ENCODE measurements around the gene TAX1BP1.

The TAX1BP1 gene

GRCh38 chr7:27866828-27867672 lies 127.1 kb downstream of the TAX1BP1 start:
- POLR2A ChIA-PET = no interaction called here
- TF ChIP-seq, protein P1, sequence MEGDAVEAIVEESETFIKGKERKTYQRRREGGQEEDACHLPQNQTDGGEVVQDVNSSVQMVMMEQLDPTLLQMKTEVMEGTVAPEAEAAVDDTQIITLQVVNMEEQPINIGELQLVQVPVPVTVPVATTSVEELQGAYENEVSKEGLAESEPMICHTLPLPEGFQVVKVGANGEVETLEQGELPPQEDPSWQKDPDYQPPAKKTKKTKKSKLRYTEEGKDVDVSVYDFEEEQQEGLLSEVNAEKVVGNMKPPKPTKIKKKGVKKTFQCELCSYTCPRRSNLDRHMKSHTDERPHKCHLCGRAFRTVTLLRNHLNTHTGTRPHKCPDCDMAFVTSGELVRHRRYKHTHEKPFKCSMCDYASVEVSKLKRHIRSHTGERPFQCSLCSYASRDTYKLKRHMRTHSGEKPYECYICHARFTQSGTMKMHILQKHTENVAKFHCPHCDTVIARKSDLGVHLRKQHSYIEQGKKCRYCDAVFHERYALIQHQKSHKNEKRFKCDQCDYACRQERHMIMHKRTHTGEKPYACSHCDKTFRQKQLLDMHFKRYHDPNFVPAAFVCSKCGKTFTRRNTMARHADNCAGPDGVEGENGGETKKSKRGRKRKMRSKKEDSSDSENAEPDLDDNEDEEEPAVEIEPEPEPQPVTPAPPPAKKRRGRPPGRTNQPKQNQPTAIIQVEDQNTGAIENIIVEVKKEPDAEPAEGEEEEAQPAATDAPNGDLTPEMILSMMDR (IDR thresholded peaks at IDR 0.05; ENCODE audit: control extremely low read depth, extremely low read depth, low read depth, missing control alignments) = no peak
- CTCF ChIA-PET = interaction anchor here (1.0 kb wide), 1 partner anchor 10 kb away, joined by 3 read pairs; no protein-coding TSS in a partner anchor
- DNase-seq (ENCODE audit: extremely low spot score) = no peak

- TF ChIP-seq, protein P1 (IDR thresholded peaks at IDR 0.05; ENCODE audit: control extremely low read depth, extremely low read depth, low read depth, missing control alignments) = no peak
- POLR2A ChIA-PET = no interaction called here
- CTCF ChIA-PET = no interaction called here
- DNase-seq (ENCODE audit: extremely low spot score) = no peak
These were observed 128.2 kb downstream of the TAX1BP1 start for GRCh38 chr7:27868131-27868550.

- ChIA-PET POLR2A (no interaction called here), CTCF (no interaction called here)
- DNase-seq (ENCODE audit: extremely low spot score) = no peak
- TF ChIP-seq, protein P1 (IDR thresholded peaks at IDR 0.05; ENCODE audit: control extremely low read depth, extremely low read depth, low read depth, missing control alignments) = no peak
These were observed 129.1 kb downstream of the TAX1BP1 start for GRCh38 chr7:27869056-27869455.

DNA sequence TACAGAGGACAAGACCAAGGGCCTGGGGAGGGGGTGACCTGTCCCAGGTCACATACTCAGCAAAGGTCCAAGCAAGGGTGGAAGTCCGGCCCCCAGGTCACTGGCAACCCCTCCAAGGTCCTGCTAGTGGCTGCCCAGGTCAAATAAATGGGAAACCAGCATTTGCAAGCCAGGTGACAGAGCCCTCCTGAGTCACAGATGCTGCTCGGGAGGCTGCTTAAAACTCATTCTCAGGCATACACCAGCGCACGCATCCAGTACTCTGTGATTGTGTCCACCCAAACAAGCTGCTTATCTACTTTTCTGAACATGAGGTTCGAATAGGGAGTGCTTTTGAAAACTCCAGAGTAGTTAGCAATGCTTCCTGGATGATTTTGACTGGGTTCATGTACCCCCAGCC lies 130.6 kb downstream of the TAX1BP1 start:
- TF ChIP-seq, protein P1 (IDR thresholded peaks at IDR 0.05; ENCODE audit: control extremely low read depth, extremely low read depth, low read depth, missing control alignments) = no peak
- ChIA-PET CTCF (no interaction called here), POLR2A (no interaction called here)
- no peak for DNase-seq (ENCODE audit: extremely low spot score)

DNA sequence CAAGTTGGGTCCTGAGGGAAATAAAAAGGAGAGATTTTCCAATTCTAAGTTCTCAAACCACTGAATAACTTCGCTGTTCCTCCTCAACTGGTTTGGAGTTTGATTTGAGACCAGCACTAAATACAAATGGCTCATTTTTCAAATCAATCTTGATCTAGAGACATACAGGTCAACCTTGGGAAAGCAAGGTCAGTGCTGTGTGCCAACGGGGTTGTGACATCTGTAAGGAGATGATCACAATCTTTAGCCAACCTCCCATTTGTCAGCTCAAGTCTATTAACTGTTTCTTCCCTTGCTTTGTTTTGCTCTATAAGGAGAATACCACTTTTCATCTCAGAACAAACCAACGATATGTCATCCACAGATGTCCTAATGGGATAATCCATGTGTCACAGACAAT lies 131.1 kb downstream of the TAX1BP1 start:
- CTCF ChIA-PET = interaction anchor here (2.3 kb wide), 1 partner anchor 9 kb away, joined by 6 read pairs; no protein-coding TSS in a partner anchor
- POLR2A ChIA-PET = no interaction called here
- TF ChIP-seq, protein P1 (IDR thresholded peaks at IDR 0.05; ENCODE audit: control extremely low read depth, extremely low read depth, low read depth, missing control alignments) = no peak
- DNase-seq (ENCODE audit: extremely low spot score) = no peak

- DNase-seq (ENCODE audit: extremely low spot score) = no peak
- TF ChIP-seq, protein P1 (IDR thresholded peaks at IDR 0.05; ENCODE audit: control extremely low read depth, extremely low read depth, low read depth, missing control alignments) = no peak
- ChIA-PET POLR2A (no interaction called here), CTCF (interaction anchor here (0.8 to 2.3 kb wide), 2 partner anchors 10 to 82 kb away, joined by 3 to 6 read pairs; no protein-coding TSS in a partner anchor)
These were observed 131.9 kb downstream of the TAX1BP1 start for GRCh38 chr7:27871866-27872265.

Data from GM10248 (cell line).